ENCODE data around the gene RBM4B.

The RBM4B gene

GRCh38 chr11:66715346-66716085, 37.8 kb upstream of the RBM4B start:
- TF ChIP-seq, protein P1, sequence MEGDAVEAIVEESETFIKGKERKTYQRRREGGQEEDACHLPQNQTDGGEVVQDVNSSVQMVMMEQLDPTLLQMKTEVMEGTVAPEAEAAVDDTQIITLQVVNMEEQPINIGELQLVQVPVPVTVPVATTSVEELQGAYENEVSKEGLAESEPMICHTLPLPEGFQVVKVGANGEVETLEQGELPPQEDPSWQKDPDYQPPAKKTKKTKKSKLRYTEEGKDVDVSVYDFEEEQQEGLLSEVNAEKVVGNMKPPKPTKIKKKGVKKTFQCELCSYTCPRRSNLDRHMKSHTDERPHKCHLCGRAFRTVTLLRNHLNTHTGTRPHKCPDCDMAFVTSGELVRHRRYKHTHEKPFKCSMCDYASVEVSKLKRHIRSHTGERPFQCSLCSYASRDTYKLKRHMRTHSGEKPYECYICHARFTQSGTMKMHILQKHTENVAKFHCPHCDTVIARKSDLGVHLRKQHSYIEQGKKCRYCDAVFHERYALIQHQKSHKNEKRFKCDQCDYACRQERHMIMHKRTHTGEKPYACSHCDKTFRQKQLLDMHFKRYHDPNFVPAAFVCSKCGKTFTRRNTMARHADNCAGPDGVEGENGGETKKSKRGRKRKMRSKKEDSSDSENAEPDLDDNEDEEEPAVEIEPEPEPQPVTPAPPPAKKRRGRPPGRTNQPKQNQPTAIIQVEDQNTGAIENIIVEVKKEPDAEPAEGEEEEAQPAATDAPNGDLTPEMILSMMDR (IDR thresholded peaks at IDR 0.05; ENCODE audit: insufficient read depth, low read depth, low read length, missing control alignments), result no peak
- DNase-seq (ENCODE audit: low read depth), result no peak

DNA sequence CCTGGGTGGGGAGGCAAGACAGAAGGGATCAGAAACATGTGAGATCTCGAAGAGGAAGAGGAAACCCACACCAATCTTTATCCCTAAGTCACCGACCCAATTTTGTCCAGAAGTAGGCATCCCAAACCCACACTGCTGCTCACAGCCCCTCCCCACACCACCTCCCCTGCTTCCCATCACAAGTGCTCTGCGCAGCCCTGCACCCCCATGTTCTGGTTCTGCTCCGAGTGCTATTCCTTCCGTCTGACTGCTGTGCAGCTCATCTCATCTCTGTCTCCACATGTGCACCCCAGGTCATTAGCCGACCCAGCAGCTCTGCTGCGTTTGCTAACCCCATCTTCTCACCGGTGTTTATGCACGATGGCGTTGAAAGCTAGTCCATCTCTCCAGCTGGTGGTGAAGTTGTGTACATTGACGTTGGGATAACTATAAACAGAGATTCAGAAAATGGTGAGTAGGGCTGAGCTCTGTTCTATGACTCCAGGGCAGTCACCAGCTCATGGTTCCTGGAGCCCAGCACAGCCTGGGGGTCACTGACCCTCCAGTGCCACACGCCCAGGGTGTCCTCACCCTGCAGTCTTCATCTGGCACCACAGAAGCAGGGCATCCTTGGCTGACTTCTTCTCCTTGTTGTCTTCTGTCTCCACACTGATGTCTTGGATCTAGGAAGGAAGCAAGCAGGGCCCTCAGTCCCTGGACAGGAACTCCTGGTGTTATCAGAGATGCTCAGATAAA, 36.2 kb upstream of the RBM4B start:
- no peak for DNase-seq (ENCODE audit: low read depth)
- TF ChIP-seq, protein P1 (IDR thresholded peaks at IDR 0.05; ENCODE audit: insufficient read depth, low read depth, low read length, missing control alignments), result no peak
- H3K4me3 ChIP-seq (ENCODE audit: low read length), result no peak overlapping the region

More at GRCh38 chr11:66715346-66716085, 37.8 kb upstream of the RBM4B start:
- H3K4me3 ChIP-seq (ENCODE audit: low read length), result no peak overlapping the region

GRCh38 chr11:66710384-66710930, 32.8 kb upstream of the RBM4B start:
- H3K4me3 ChIP-seq (ENCODE audit: low read length), result no peak overlapping the region
- TF ChIP-seq, protein P1 (IDR thresholded peaks at IDR 0.05; ENCODE audit: insufficient read depth, low read depth, low read length, missing control alignments), result no peak
- no peak for DNase-seq (ENCODE audit: low read depth)

- no peak for DNase-seq (ENCODE audit: low read depth)
- no peak overlapping the region for H3K4me3 ChIP-seq (ENCODE audit: low read length)
- TF ChIP-seq, protein P1 (IDR thresholded peaks at IDR 0.05; ENCODE audit: insufficient read depth, low read depth, low read length, missing control alignments), result no peak
Measured at GRCh38 chr11:66708701-66709100, 31.0 kb upstream of the RBM4B start.

DNA sequence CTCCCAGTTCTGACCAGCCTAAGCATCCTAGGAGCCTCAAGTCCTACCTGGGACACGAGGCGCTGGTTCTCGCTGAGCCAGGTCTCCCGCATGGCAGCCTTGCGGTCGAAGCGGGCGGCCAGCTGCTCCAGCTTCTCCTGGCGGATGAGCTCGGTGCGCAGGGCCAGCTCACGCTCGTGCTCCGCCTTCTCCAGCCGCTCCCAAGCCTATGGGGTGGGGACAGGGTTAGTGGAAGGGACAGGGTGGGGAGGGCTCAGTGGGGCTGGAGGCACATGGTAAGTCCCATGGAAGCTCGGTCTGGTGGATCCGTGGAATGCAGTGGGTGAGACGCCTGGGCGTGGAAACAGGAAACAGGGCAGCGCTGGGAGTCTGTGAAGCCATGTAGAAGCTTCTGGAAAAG, 30.4 kb upstream of the RBM4B start:
- no peak for DNase-seq (ENCODE audit: low read depth)
- TF ChIP-seq, protein P1 (IDR thresholded peaks at IDR 0.05; ENCODE audit: insufficient read depth, low read depth, low read length, missing control alignments), result no peak
- no peak overlapping the region for H3K4me3 ChIP-seq (ENCODE audit: low read length)

GRCh38 chr11:66707486-66707885, 29.8 kb upstream of the RBM4B start:
- DNase-seq (ENCODE audit: low read depth), result no peak
- TF ChIP-seq, protein P1 (IDR thresholded peaks at IDR 0.05; ENCODE audit: insufficient read depth, low read depth, low read length, missing control alignments), result no peak
- H3K4me3 ChIP-seq (ENCODE audit: low read length), result no peak overlapping the region

All from epithelial cell of esophagus (primary cell).